ENCODE results near the gene CHRNA3. TPM values are rescaled to one million over a fixed set of nuclear protein-coding genes. Genes with fewer than 3 reads are reported as not detected.
"Not testable (repeated sequence)": the region's sequence is repeated elsewhere in the genome, so short reads cannot be mapped to it uniquely, and the experiment has no call there.

Gene CHRNA3
- total RNA-seq, 1 donor from 2014 or later, result not detected

DNA sequence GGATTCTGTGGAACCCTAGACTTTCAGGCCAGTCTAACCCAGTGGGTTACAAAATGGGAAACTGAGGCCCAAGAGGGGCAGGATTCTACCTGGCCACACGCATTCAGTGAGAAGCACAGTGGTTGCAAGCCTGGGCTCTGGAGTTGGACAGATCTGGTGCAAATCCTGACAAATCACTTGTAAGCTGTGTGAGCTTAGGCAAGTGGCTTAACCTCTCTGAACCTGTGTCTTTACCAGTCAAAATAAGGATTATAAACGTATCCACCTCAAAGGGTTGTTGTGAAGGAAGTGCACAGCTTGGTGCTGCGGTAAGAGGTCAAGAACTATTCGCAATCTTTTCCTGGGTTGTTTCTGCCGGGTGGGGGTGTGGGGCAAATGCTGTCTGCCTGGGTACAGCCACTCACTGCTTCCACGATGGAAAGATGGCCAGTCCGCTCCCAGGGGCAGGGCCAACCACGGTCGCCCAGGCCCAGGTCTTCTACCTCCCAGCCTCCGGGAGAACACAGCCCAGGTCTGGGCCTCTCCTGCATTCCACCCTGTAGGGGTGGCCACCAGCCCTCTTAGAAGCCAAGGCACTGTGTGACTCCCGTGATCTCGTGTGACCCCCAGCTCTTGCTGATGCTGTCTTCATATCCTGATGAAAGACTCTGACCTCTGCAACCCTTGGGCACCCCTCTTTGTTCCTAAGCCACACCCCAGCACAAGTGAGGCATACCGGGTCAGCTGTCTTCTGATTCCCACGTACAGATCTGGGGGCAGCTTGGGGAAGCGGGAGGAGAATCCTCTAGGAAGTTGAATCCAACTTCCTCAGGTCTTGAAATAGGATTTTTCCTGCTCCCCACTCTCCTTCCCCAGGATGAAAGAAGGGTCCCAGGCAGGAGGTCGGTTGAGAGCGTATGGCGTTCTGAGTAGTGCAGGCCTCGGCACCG, 1.5 kb downstream of the CHRNA3 start:
- intact Hi-C loops (cut with micrococcal nuclease), result no loop called here

DNA sequence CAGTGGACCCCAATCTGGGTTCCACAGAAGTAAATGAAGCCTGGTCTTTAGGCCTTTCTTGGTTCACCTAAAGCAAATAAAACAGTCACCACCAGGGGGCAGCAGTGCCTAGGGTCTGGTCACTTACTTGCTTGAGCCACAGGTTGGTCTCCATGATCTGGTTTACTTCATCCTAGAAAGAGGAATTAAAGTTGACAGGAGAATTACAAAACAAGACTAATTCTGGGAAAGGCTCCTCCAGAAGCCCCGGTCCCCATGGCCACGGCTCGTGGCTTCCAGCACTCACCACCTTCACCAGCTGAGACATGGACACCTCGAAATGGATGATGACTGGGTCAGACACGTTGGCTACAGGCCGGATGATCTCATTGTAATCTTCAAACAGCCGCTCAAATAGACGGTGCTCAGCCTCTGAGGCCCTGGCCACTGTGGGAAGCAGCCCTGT, 2.3 kb downstream of the CHRNA3 start:
- intact Hi-C loops (cut with micrococcal nuclease), result loop anchor here (1.0 kb wide), 2 partner anchors 91 to 133 kb away; no protein-coding TSS in a partner anchor

DNA sequence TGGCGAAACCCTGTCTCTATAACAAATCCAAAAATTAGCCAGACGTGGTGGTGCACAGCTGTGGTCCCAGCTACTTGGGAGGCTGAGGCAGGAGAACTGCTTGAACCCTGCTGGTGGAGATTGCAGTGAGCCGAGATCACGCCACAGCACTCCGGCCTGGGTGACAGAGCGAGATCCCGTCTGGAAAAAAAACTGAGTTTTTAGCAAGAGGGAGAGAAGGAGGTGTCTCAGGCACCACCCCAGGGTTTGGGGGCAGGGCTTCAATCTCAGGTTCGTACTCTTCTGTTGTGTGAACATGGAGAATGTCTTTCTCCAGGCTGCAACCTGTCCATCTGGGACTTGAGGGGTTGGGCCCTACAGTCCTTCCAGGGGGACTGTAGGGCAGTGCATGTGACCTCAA, 2.7 kb downstream of the CHRNA3 start:
- intact Hi-C loops (cut with micrococcal nuclease), result loop anchor here (1.0 kb wide), 2 partner anchors 91 to 133 kb away; no protein-coding TSS in a partner anchor

DNA sequence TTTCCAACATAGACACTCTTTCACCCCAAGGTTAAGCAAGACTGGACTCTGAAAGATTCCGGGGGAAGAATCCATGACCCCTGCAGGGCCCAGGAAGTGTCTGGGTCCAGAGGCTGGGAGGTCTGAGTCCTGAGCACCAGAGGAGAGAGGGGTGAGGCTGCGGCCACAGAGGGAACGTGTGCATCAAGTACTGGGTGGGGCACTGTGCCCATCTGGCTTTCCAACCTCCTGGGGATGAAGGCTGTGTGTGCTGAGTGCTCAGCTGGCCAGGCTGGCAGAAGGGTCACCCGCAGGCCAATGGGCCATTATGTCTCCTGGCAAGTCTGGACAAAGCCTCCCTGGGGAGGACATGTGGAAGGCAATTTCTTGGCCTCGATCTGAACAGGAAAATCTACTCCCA, 3.3 kb downstream of the CHRNA3 start:
- intact Hi-C loops (cut with micrococcal nuclease), result no loop called here

- intact Hi-C loops (cut with micrococcal nuclease), result no loop called here
Measured at GRCh38 chr15:78617076-78617475, 3.7 kb downstream of the CHRNA3 start.

GRCh38 chr15:78616506-78616905, 4.3 kb downstream of the CHRNA3 start:
- intact Hi-C loops (cut with micrococcal nuclease), result no loop called here

- intact Hi-C loops (cut with micrococcal nuclease), result no loop called here
Measured at GRCh38 chr15:78615151-78615589, 5.6 kb downstream of the CHRNA3 start.

DNA sequence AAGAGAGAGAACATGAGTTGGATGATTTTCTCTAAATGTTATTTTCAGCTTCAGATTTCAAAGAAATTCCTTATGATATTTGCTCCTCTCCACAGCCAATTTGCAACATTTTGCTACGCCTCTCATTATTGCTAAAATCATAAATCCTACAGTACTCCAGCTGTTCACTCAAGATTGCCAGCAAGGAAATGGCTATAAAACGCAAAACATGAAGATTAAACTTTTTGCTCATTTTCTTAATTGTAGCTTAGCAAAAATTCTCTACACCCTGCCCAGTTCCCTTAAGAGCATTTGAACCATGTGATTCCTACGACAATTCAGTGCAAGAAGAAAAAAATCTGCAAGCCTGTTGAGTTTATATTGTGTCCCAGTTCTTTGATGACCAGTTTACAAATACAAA, 6.8 kb downstream of the CHRNA3 start:
- intact Hi-C loops (cut with micrococcal nuclease), result no loop called here

DNA sequence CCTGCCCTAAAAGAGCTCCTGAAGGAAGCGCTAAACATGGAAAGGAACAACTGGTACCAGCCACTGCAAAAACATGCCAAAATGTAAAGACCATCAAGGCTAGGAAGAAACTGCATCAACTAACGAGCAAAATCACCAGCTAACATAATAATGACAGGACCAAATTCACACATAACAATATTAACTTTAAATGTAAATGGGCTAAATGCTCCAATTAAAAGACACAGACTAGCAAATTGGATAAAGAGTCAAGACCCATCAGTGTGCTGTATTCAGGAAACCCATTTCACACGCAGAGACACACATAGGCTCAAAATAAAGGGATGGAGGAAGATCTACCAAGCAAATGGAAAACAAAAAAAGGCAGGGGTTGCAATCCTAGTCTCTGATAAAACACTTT, 11.2 kb downstream of the CHRNA3 start:
- intact Hi-C loops (cut with micrococcal nuclease), result not testable (repeated sequence)

- intact Hi-C loops (cut with micrococcal nuclease), result no loop called here
Measured at GRCh38 chr15:78605680-78606079, 15.1 kb downstream of the CHRNA3 start.

GRCh38 chr15:78605201-78605600, 15.6 kb downstream of the CHRNA3 start:
- intact Hi-C loops (cut with micrococcal nuclease), result no loop called here

DNA sequence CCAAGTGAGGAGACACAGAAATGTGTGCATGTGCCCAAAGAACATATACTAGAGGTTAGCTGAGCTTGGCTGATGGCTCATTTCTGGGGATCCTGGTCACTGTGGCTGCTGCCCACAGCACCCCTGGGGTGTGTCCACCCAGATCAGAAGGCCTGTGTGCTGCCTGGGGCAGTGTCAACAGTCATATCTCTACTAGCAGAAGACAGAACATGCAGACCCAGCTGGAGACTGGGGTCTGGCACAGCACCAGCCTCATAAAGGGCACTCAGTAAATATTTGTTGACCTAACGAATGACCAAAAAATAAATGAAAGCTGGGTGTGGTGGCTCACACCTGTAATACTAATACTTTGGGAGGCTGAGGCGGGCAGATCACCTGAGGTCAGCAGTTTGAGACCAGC, 16.4 kb downstream of the CHRNA3 start:
- intact Hi-C loops (cut with micrococcal nuclease), result no loop called here

DNA sequence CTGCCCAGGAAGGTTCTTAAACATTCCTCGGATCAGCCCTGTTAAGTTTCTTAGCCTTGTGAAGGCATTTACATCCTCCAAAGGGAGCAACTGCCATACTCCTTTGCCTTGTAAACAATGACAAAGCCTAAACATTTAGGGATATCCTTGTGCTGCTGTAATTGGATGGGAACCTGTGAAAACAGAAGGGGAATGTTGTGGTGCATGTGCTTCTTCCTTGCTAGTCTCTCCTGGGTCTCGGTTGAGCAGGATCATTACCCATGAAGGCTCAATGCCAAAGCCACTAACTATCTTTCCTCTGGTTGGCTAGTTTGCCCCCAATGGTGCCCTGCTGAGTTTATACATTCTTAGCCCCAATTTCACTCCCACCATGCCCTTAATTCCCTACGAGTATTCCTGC, 17.3 kb downstream of the CHRNA3 start:
- intact Hi-C loops (cut with micrococcal nuclease), result no loop called here

DNA sequence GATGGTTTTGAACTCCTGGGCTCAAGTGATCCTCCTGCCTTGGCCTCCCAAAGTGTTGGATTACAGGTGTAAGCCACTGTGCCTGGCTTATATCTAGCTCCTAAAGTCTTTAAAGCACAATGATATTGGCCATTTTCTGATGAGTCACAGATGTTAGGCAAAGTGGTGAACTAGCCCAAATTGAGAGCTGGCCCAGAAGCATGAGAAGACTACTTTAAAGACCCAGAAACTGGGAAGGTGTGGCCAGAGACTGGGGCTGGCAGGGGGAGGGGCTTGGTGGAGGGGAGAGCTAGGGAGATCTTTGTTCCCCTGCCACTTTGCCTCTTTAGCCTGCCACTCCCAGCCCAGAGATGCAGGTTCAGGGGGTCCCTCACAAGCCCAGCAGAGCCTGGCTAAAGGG, 21.6 kb downstream of the CHRNA3 start:
- intact Hi-C loops (cut with micrococcal nuclease), result no loop called here

DNA sequence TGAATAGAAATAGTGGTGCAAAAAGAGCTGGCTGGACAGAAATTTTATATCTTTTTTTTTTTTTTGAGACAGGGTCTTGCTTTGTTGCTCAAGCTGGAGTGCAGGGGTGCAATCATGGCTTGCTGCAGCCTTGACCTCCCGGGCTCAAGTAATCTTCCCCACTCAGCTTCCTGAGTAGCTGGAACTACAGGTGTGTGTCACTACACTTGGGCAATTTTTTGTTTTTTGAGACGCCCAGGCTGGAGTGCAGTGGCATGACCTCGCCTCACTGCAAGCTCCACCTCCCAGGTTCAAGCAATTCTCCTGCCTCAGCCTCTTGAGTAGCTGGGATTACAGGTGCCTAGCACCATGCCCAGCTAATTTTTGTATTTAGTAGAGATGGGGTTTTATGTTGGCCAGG, 22.4 kb downstream of the CHRNA3 start:
- intact Hi-C loops (cut with micrococcal nuclease), result no loop called here

GRCh38 chr15:78597583-78597982, 23.2 kb downstream of the CHRNA3 start:
- intact Hi-C loops (cut with micrococcal nuclease), result no loop called here

- intact Hi-C loops (cut with micrococcal nuclease), result no loop called here
Measured at GRCh38 chr15:78574944-78575343, 45.9 kb downstream of the CHRNA3 start.

GRCh38 chr15:78573416-78573815, 47.4 kb downstream of the CHRNA3 start:
- intact Hi-C loops (cut with micrococcal nuclease), result no loop called here

DNA sequence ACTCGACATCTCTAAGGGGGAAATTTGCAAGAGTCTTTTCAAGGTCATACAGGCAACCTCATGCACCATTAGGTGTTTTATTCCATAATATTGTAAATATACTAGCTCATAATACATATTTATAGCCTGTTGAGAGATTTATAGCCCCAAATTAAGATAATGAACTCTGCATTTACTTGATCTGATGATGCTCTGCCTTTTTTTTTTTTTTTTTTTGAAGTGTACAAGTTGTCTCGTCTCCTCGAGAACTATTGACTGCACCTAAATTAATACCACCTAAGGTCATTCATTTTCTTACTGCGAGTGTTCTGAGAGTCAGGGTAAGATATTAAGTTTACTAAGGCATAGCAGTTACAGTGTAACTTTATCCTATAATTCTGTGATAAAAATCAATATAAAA, 49.4 kb downstream of the CHRNA3 start:
- intact Hi-C loops (cut with micrococcal nuclease), result no loop called here

DNA sequence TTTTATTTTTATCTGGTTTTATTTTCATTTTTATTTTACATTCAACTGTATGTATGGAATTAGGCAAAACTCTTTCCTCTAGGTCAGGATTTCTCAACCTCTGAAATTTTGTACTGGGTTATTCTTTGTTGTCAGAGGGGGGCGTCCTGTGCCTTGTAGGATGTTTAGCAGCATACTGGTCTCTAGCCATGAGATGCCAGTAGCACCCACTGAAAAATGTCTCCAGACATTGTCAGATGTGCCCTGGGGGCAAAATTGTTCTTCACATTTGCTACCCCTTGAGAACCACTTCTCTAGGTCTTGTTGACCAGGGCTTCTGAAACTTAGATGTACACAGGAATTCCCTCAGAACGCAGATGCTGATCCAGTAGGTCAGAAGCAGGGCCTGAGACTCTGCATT, 50.1 kb downstream of the CHRNA3 start:
- intact Hi-C loops (cut with micrococcal nuclease), result no loop called here

DNA sequence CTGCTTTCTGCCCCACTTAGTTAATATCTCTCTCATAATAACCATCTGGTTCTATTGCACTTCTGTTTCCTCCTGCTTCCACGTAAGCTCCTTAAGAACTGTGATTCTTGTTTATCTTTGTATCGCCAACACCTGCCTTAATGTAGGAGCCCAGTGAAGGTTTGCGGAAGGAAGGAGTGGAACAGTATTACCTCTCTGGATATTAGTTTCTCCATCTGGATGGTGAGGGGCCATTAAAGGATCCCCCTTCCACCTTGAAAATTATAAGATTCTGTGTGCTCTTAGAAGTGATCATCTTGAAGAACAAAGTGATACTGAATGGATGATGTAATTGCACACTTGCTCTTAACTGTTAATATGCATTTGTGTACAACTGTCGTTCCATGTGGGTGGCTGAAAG, 53.3 kb downstream of the CHRNA3 start:
- intact Hi-C loops (cut with micrococcal nuclease), result no loop called here

DNA sequence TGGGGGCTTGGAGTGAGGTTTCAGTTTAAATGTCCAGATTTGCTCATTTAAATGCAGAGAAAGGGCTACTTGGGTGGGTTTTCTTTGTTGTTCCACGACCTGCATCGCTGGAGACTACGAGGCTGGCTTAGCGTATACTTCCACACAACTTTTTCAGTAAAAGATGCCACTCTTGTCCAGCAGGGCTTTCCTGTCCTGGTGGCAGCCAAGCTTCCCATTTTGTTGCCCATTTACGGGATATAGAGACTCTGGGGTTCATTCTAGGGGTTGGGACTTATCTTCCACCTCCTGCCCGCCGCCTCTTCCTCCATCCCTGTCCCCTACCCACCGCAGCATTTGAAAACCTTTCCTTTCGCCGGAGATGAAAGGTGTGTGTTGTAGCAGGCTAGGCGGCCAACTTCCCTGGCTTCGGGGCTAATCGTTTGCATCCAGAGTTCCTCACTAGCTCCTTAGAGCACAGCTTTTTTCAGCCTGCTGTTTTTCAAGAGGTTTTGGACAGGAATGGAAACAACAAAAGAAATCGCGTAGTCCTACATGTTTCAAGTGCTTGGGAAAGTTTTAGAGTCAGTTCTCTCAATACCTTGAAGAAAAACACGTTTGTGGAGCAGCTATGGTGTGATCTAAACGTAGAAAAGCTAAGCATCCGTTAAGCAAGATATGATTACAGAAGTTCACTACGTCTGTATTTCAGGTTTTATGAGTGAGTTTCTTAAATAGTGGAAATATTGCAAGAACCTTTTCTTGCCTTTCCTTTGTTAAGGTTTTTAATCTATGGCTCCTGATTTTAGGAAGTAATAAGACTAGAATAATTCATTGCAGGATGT, 54.6 kb downstream of the CHRNA3 start:
- intact Hi-C loops (cut with micrococcal nuclease), result loop anchor here (1.0 kb wide), 1 partner anchor 25 kb away; no protein-coding TSS in a partner anchor
